Panc1 (cell line): Measurements from ENCODE around the gene ZDHHC11B. TPM values are rescaled to one million over a fixed set of nuclear protein-coding genes. Genes with fewer than 3 reads are reported as not detected.

Experiments used
- ATAC-seq: fragments of 200-7000 bp; cut with Tn5 transposase; 2 replicates; pipeline ENCODE4 v1.9.1; 2020; ENCODE audit warnings: mild to moderate bottlenecking, moderate library complexity
- BruUV-seq: library from RNA; stranded (reverse); fragments of 400-500 nt; replicated peaks from 2 replicates; lab custom pipeline; 2021; lab: Mats Ljungman, UMichigan
- CTCF ChIA-PET: fragments of 300-600 bp; sonication (Branson Sonifier 250); formaldehyde crosslinking; loops from one replicate; lab custom pipeline; 2022; ENCODE audit warnings: antibody characterized with exemption; lab: Charles Lee
- POLR2A ChIA-PET: fragments of 300-600 bp; sonication (Branson Sonifier 250); formaldehyde crosslinking; loops from one replicate; lab custom pipeline; 2022; ENCODE audit warnings: antibody characterized with exemption; lab: Charles Lee
- DNase-seq: peaks from one replicate; pipeline ENCODE4 v3.0.0-alpha.2; 2010; ENCODE audit warnings: low read depth, low spot score
- H3K27ac ChIP-seq: 2 replicates; pipeline ENCODE4 v1.5.1; 2011; ENCODE audit warnings: mild to moderate bottlenecking, low read length, inconsistent platforms
- H3K27me3 ChIP-seq: fragments of 200-500 bp; sonication (Bioruptor generic); 2 replicates; pipeline ENCODE4 v1.6.0; 2014; ENCODE audit warnings: low read length, inconsistent platforms; ENCODE audit not compliant: control insufficient read depth, insufficient read depth
- H3K36me3 ChIP-seq: fragments of 200-500 bp; sonication (Bioruptor generic); 2 replicates; pipeline ENCODE4 v1.5.1; 2014; ENCODE audit warnings: inconsistent platforms, mild to moderate bottlenecking, low read length, moderate library complexity; ENCODE audit not compliant: control insufficient read depth, insufficient read depth
- H3K4me1 ChIP-seq: 2 replicates; pipeline ENCODE4 v1.5.1; 2011; ENCODE audit warnings: inconsistent platforms, mild to moderate bottlenecking, low read length, moderate library complexity; ENCODE audit not compliant: control insufficient read depth, insufficient read depth
- H3K4me3 ChIP-seq, 2 experiments: 2 replicates each; pipeline ENCODE4 v1.5.1; 2011 to 2012; ENCODE audit warnings: low read depth in 2 of 2, low read length in 2 of 2, mild to moderate bottlenecking in 2 of 2, inconsistent platforms in 1 of 2, moderate library complexity in 1 of 2
- H3K9me3 ChIP-seq: fragments of 200-500 bp; sonication (Bioruptor generic); 2 replicates; pipeline ENCODE4 v1.5.1; 2014; ENCODE audit warnings: low read depth, mild to moderate bottlenecking, inconsistent platforms, low read length, moderate library complexity; ENCODE audit not compliant: control insufficient read depth, insufficient read depth
- POLR2AphosphoS5 ChIP-seq: IDR thresholded peaks from 2 replicates; pipeline ENCODE4 v1.6.1; 2012; ENCODE audit warnings: mild to moderate bottlenecking, low read depth, low read length, moderate library complexity
- REST ChIP-seq, 2 experiments: IDR thresholded peaks; 2 replicates each; pipeline ENCODE4 v1.6.1; 2011 to 2012; ENCODE audit warnings: low read depth in 2 of 2, control low read depth in 1 of 2, low read length in 1 of 2, mild to moderate bottlenecking in 1 of 2, moderate library complexity in 1 of 2; ENCODE audit not compliant: insufficient read depth in 1 of 2
- SIN3A ChIP-seq: IDR thresholded peaks from 2 replicates; pipeline ENCODE4 v1.6.1; 2012; ENCODE audit warnings: low read depth, mild to moderate bottlenecking, low read length, moderate library complexity, borderline replicate concordance; ENCODE audit not compliant: insufficient read depth
- TCF7L2 ChIP-seq: IDR thresholded peaks from 2 replicates; pipeline ENCODE4 v1.6.1; 2011; ENCODE audit warnings: mild to moderate bottlenecking, low read depth, low read length, inconsistent platforms
- in situ Hi-C: cut with HindIII; loops from 2 replicates; pipeline ENCODE4 v1.10.0; 2016; ENCODE audit warnings: low sequenced_read_pairs, low pct_unique_long_range_greater_than_20kb
- intact Hi-C: fragments of 100-400 bp; cut with micrococcal nuclease; formaldehyde crosslinking; loops from one replicate; pipeline ENCODE4 v1.10.0; 2022; ENCODE audit not compliant: unreplicated experiment
- total RNA-seq: library from RNA; stranded (reverse); gene quantifications from one replicate; pipeline ENCODE4 v1.2.1, GENCODE V29; 2021; ENCODE audit not compliant: unreplicated experiment
- TF ChIP-seq, protein P1 (sequence below): fragments of 450-650 bp; IDR thresholded peaks from 2 replicates; pipeline ENCODE4 v1.5.1; 2017; ENCODE audit warnings: mild to moderate bottlenecking

The ZDHHC11B gene
- total RNA-seq, 1 experiment from 2014 or later, result 1.4 TPM

- intact Hi-C loops (no loop called here), in situ Hi-C loops (no loop called here)
- peaks cover 8% of the 10 kb centered on the region; the same call in 1 of the 2 replicates for H3K4me1 ChIP-seq
- ChIA-PET CTCF (interaction anchor here (0.6 kb wide), 1 partner anchor 115 kb away, joined by 3 read pairs; no protein-coding TSS in a partner anchor), POLR2A (interaction anchor here (0.6 kb wide), 1 partner anchor 16 kb away, joined by 4 read pairs; no protein-coding TSS in a partner anchor)
- TF ChIP-seq SIN3A, result no peak
- TF ChIP-seq TCF7L2, result no peak
- no peak for TF ChIP-seq REST (IDR thresholded peaks at IDR 0.05; ENCODE audit: insufficient read depth in 1 of 2, low read depth in 2 of 2, low read length in 1 of 2)
- TF ChIP-seq POLR2AphosphoS5, result no peak
- TF ChIP-seq, protein P1, sequence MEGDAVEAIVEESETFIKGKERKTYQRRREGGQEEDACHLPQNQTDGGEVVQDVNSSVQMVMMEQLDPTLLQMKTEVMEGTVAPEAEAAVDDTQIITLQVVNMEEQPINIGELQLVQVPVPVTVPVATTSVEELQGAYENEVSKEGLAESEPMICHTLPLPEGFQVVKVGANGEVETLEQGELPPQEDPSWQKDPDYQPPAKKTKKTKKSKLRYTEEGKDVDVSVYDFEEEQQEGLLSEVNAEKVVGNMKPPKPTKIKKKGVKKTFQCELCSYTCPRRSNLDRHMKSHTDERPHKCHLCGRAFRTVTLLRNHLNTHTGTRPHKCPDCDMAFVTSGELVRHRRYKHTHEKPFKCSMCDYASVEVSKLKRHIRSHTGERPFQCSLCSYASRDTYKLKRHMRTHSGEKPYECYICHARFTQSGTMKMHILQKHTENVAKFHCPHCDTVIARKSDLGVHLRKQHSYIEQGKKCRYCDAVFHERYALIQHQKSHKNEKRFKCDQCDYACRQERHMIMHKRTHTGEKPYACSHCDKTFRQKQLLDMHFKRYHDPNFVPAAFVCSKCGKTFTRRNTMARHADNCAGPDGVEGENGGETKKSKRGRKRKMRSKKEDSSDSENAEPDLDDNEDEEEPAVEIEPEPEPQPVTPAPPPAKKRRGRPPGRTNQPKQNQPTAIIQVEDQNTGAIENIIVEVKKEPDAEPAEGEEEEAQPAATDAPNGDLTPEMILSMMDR, result no peak
- no peak for DNase-seq
- BruUV-seq, result no TSS peak
- H3K36me3 ChIP-seq, result no peaks in the 10 kb centered on the region
- H3K27me3 ChIP-seq, result no peaks in the 10 kb centered on the region
- H3K4me3 ChIP-seq, result no peak overlapping the region
- no peaks in the 10 kb centered on the region for H3K9me3 ChIP-seq
- no peak for ATAC-seq
- no peak overlapping the region for H3K27ac ChIP-seq
Measured at GRCh38 chr5:757346-757930, 27.1 kb downstream of the ZDHHC11B start.

DNA sequence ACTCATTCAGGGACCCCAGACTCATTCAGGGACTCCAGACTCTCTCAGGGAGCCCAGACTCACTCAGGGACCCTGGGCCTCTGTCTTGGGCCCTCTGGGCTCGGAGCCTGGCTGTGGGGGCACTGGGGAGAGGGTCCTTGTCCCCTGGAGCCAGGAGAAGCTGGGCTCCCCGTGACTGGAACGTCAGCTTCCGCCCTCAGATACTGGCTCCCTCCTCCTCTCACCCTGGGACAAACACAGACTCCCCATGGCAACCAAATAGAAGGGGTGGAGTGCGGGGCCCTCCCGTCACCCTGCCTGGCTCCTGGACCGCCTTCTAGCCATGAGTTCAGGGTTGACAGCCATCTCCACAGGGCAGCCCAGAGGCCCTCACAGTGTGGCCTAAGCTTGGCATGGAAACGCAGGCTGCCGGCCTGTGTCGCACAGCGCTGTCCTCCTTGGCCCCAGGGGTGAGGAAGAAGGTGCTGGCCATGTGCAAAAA, 27.6 kb downstream of the ZDHHC11B start:
- ATAC-seq, result no peak
- TF ChIP-seq SIN3A, result no peak
- no peak for TF ChIP-seq REST (IDR thresholded peaks at IDR 0.05; ENCODE audit: insufficient read depth in 1 of 2, low read depth in 2 of 2, low read length in 1 of 2)
- TF ChIP-seq, protein P1, result no peak
- no peak for TF ChIP-seq POLR2AphosphoS5
- no peak for TF ChIP-seq TCF7L2
- intact Hi-C loops, result no loop called here
- no peak for DNase-seq
- in situ Hi-C loops, result no loop called here
- no TSS peak for BruUV-seq
- ChIA-PET POLR2A (interaction anchor here (0.6 kb wide), 1 partner anchor 97 kb away, joined by 8 read pairs; no protein-coding TSS in a partner anchor), CTCF (no interaction called here)
- H3K9me3 ChIP-seq, result no peaks in the 10 kb centered on the region
- H3K27ac ChIP-seq, result no peak overlapping the region
- H3K4me3 ChIP-seq, result no peak overlapping the region
- H3K36me3 ChIP-seq, result no peaks in the 10 kb centered on the region
- no peaks in the 10 kb centered on the region for H3K27me3 ChIP-seq
- peaks cover 8% of the 10 kb centered on the region; the same call in 1 of the 2 replicates for H3K4me1 ChIP-seq
